Fibroblast of skin of right biceps (primary cell): ENCODE results near the gene FAM43A.

Experiments used
- DNase-seq: peaks from one replicate; pipeline ENCODE4 v3.0.0-alpha.2; 2013

Gene FAM43A

DNA sequence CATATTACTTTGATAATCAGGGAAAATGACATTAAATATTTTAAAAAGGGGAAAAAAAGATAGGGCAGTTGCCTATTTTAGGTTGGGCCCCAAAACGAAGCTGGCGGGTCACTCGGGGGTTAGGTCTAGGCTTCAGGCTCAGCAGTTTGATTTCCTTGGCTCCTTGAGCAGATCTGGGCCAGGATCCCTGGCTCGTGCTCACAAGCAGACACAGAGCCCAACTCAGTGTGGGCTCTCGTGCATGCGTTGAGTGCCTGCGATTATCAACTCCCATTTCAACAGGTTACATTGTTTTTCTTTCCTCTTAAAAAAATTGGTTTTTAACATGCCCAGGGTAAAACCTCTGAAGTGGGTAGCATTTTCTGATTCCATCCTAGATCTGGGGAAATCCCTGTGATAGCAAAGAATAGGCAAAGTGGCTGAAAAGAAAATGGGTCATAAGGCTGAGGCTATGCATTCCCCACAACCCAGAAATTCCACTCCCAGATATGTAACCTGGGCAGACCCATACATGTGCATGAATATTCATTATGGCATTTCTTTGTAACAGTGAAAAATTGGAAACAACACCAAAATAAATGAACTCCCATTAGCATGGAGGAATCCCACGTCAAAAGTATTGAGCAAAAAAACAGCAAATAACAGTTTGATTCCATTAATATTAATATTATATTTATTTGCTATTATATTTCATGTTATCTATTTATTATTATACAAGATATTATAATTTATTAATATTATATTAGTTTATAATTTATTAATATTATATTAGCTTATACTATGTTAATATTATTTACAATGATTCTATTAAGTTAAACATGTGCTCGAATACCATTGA is 27.8 kb downstream of the FAM43A start:
- peak; percentile 17 for DNase-seq

DNA sequence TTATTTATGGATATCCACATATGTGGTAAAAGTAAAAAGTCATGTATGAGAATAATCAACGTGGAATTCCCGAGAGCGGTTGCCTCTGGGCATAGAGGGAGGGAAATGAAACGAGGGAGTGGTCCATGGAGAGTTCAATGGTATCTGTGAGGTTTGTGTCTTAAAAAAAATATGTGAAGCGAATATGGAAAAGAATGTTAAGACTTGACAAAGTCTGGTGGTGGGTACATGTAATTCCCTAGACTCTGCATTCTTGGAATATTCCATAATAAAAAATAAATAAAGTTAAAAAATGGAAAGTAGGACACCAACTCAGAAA is 28.4 kb downstream of the FAM43A start:
- DNase-seq: no peak

DNA sequence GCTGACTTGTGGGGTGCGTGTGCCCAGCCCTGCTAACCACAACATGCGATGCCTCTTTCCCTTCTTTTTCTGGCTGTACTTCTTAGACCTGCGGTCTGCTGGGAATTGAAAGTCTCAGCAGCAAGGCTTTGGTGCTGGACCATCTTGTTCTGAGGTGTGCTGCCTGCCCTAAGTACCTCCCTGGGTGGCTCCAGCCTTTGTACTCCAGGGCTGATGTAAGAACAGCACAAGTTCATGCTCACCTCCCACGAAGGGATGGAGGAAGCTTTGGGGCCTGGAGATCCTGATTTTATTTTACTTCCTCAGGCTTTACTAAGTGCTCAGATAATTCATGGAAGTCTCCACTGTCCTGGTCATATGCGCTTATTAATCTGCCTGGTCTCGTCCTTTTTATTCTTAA is 28.9 kb downstream of the FAM43A start:
- no peak for DNase-seq

DNA sequence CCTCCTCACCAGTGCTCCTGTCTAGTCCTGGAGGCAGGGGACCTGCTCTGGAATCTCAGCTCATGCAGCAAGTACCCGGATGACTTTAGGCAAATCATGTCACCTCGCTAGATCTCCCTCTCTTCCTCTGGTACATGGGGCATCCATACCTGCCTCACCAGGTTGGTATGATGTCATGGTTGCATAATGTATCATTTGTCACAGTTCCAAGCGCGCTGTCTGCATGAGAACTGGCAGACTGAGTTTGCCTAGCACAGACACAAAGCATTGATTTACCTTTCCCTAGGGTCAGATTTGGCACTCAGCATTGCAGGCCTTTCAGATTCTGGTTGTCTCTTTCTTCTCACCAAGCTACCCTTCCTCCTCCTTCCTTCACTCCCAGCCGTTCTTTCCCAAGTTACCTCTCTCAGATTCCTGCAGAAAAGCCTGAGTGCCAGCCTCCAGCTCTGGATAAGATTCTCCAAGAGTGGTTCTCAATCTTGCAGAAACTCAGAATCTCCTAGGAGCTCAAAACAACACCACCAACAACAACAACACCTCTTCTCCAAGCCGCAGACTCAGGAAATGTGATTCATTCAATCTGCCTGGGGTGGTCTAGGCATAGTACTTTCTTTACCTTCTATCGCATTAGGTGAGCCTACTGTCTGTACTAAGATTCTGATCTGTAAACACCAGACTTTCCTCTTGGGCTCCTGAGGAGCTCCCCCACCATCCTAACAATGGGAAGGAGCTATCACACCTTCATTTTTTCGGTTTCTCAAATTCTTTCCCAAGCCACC is 29.5 kb downstream of the FAM43A start:
- DNase-seq: no peak

DNA sequence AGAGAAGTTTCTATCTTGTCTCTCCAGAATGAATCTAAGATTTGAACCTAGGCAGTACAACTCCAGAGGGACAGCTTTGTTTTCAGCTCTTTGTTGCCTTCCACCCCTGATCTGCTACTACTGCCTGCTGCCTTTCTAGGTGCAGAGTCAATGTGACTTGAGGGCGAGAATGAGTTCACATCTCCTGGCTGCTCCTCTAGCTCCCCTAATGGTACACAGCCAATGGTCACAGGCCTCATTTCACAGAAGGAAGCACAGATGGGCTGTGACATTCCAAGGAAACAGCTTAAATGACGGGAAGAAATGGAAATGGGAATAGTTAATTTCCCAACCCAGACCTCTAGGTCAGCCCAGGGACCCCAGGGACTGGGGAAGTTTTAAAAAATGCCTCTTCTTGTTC is 32.4 kb downstream of the FAM43A start:
- DNase-seq: no peak

DNA sequence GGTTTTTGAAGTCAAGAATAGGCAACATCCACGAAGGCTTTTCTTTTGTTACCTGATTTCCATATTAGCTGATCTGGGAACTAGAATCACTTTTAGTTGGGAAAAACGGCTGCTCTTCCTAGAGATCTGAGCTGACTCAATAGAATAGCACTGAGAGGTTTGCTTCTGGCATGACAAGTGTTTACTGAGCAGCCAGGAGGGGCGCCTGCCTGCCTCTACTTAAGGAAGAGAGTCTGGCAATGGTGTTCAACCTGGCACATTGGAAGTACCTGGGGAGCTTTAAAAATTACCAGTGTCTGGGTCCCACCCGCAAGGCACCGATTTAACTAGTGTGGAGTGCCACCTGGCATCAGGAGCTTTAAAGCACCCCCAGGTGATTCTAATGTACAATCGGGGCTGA is 34.4 kb downstream of the FAM43A start:
- DNase-seq: no peak

DNA sequence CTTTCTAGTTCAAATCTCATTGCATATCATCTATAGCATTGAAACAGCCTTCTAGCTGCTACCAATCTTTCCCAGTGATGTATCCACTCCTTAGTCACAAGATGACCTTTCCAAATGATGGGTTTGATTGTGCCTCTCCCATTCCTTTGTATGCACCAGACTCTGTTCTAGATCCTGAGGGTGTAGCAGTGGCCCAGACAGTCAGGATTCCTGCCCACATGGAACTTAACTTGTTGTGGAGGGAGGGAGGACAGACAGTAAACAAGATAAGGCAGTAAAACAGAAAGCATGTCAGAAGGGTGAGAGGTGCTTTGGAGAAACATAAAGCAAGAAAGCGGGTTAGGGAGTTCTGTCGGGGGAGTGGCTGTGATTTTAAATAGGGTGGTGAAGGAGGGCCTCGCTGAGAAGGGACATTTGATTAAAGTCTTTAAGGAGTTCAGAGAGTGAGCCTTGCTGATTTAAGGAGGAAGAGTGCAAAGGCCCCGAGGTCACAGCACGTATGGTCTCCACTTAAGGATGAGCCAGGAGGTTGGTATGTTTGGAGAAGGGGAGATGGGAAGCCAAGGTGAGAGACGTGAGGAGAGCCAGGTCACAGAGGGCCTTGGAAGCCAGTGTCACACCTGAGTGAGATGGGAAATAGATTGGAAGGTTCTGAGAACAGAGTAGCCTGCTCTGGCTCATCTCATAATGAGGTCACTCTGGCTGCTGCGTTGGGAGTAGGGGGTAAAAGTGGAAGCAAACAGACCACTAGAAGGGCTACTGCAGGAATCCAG is 38.3 kb downstream of the FAM43A start:
- DNase-seq: no peak

DNA sequence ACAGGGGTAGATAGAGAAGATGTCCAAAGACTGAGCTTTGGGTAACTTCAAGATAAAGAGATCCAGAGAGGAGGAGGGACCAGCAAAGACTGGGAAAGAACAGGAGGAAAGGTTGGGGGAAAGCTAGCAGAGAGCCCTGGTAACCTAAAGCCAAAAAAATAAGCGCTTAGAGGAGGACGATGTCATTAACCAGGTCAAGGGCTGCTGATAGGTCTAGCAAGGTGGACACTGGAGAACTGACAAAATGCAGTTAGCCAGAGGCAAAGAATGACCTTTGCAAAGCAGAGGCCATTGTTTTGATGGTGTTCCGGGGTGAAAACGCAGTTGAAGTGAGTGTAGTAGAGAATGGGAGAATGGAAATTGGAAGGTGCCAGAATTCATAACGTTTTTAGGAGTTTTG is 39.7 kb downstream of the FAM43A start:
- no peak for DNase-seq

DNA sequence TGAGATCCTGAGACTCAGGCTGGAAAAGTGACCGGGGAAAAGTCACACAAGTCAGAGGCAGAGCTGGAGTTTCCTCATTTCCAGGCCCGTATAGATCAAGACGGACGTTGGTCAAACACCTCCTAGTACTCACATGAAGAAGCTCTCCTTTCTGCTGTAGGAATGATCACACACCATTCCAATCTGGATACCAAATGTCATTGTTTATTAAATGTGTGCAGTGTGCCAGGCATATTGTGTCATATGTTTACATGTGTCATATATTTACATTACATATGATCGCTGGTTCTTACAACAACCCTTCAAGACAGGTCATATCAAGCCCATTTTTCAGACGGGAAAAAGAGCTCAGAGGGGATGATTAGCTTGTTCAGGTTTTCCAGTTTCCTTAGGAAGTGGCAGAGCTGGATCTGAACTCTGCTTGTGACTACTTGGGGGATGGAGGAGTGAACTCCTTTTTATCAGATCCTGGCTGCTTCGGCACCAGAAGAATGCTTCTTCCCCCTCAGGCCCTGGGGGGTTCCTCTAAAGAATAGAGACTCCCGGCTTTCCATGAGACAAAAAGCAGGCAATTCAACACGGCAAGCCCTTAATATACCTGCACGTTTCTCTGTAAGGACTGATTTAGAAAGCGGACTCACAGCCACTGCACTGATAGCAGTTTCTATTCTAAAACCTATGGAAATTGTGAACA is 41.9 kb downstream of the FAM43A start:
- peak; percentile 13 for DNase-seq

DNA sequence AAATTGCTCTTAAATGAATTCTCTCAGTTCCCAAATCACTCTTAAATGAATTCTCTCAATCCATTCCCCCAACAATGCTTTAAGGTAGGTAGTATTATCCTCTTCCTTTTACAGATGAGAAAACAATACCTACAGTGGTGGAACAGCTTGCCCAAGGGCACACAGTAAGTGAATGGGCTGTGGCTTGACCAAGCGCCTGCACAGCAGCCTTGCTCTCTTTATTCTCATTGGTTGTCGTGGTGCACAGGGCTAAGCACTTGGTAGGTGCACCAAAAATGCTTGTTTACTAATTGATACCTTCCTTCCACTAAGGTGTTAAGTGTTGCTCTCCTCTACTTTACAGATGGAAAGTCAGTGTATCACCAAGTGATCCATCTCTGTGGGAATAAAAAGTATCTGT is 43.3 kb downstream of the FAM43A start:
- DNase-seq: no peak

DNA sequence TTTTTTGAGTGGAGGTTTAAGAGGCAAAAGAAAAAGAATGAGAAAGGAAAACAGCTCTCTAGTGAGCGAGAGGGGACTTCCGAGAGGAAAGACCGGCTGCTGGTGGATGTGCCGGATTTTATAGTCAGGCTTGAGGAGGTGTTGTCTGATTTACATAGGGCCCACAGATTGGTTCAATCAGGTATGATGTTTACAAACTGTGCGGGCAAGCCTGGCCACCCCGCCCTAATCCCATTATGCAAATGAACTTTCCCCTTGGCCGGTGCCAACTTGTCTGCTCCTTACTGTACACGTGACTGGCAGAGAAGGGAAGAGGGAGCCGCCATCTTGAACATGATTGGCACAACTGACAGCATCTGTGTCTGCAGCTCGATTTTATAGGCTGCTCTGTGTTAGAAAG is 44.7 kb downstream of the FAM43A start:
- DNase-seq: no peak

DNA sequence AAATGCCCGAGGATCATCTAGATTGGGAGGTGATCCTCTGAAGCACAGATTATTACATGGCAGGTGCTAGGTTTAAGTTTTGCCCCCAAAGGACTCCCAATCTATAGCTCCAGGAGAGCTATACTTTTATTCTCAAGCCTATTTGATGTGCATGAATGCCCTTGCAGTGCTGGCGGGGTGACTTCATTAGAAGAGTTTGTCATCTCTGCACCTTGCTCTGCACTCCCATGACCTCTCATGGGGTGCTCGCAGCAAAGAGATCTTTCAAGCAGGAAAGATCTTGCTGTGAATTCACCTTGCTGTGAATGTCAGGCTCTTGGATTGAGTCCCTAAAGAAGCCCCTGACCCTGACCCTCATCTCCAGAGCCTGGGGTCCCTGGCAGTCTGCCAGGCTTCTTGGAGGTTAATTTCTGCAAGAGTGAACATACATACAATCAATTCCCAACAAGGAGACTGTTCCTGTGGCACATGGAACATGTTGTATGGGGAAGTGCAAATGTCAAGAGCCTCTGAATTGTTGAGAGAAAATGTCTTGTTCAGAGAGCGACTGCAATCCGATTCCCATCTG is 45.9 kb downstream of the FAM43A start:
- DNase-seq: no peak

DNA sequence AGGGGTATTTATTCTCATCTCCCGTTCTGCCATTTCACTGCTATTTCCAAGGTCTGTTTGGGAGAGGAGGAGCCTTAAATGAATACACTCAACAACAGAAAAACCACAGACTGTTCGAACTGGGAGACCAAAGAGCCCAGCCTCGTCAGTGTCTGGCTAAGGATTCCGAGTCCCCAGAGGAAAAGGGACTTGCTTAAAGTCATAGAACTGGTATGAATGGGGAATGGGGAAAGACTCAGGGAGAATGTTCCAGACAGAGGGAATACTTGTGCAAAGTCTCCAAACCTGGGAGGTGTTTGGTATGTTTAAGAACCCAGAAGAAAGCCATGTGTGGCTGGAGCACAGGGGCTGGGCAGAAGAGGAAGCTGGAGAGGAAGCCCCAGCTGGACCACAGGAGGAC is 46.9 kb downstream of the FAM43A start:
- no peak for DNase-seq

DNA sequence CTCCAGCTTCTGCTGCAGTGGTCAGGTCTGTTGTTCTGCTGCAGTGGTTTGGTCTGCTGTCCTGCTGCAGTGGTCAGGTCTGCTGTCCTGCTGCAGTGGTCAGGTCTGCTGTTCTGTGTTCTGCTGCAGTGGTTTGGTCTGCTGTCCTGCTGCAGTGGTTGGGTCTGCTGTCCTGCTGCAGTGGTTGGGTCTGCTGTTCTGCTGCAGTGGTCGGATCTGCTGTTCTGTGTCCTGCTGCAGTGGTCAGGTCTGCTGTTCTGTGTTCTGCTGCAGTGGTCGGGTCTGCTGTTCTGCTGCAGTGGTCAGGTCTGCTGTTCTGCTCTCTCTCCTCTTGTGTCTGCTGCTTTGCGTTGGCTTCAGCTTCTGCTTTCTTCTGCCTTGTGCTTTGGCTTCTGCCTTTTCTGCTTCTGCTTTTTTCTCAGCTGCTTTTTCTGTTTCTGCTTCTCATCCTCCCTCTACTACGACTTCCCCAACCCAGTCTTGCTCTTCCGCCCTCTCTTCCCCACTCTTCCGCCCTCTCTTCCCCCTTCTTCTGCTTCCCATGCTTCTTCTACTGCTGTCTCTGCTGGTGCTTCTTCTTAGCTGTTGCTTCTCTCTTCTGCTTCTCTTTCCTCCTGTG is 50.7 kb downstream of the FAM43A start:
- no peak for DNase-seq

DNA sequence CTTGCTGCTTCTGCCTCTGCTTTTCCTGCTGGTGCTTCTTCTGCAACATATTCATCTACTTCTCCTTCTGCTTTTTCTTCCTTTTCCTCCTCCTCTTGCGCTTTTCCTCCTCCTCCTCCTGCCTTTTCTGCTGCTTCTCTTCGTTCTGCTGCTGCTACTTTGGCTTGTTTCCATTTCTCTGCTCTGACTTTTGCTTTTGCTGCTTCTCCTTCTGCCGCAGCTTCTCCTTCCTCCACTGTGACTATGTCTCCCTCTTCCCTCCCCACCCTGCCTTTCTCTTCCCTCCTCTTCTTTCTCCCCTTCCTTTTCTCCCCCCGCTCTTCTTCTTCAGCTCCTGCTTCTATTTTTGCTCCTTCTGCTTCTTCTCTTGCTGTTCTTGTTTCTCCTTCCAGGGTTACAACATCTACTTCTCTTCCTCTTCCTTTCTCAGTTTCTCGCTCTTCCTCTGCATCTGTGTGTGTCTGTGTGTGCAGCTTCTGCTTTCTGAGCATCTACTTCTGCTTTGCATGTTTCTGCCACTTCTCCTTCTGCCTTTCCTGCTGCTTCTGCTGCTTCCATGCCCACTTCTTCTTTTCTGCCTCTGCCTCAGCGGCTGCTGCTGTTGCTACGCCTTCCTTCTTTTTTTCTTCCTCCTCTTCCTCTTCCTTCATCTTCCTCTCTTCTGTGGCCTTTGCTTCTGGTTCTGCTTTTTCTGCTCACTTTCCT is 51.4 kb downstream of the FAM43A start:
- no peak for DNase-seq
